ENCODE results near the gene SFT2D2.
A peak's percentile ranks its signal among the peaks of the same experiment; 100 is the strongest.

SFT2D2 gene

DNA sequence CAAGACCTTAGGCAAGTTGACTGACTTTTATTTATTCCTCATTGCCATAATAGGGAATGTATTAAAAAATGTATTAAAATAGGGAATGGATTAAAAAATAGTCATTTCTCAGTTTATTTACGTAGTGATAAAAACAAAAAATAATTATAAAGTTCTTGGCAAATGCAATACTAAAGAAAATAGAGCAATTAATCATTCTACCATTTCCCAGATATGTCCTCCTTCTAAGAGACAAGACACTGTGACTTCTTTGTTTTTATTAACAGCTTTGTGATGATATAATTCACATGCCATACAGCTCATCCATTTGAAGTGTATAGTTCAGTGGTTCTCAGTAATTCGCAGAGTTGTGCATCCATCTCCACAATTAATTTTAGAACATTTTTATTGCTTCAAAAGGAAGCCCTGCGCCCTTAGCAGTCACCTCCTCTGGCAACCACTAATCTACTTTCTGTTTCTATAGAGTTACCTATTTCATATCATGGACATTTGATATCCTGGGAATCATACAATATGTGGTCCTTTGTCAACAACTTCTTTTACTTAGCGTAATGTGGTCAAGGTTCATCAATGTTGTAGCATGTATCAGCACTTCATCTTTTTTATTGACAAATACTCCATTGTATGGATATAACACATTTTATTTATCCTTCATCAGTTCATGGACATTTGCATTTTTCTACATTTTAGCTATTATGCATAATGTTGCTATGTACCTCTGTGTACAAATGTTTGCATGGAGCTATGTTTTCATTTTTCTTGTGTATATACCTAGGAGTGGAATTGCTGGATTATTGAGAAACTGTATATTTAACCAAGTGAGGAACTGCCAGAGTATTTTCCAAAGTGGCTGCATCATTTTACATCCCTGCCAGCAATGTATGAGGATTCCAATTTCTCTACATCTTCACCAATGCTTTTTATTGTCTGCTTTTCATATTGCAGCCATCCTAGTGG lies 60.4 kb downstream of the SFT2D2 start:
- no peak overlapping the region for H3K4me3 ChIP-seq
- H3K27me3 ChIP-seq: no peaks in the 10 kb centered on the region
- H3K36me3 ChIP-seq: peaks cover 0 to 10% (median 0%) of the 10 kb centered on the region in 11 experiments; a peak in 4 of 22 replicates
- TF ChIP-seq Cebpa-rat (IDR thresholded peaks at IDR 0.05): no peak
- no peaks in the 10 kb centered on the region for H3K9me3 ChIP-seq (replicated peaks in 1 of 11)
- H4K20me1 ChIP-seq: no peaks in the 10 kb centered on the region
- peak overlapping the region in 4 of 11 experiments; percentile 21 to 51 (median 33); a peak in 8 of 22 replicates for H3K4me2 ChIP-seq
- peaks cover 0 to 13% (median 2%) of the 10 kb centered on the region in 10 experiments; a peak in 9 of 20 replicates for H3K4me1 ChIP-seq
- H3K27ac ChIP-seq: no peak overlapping the region
- no peak overlapping the region for H3K9ac ChIP-seq

DNA sequence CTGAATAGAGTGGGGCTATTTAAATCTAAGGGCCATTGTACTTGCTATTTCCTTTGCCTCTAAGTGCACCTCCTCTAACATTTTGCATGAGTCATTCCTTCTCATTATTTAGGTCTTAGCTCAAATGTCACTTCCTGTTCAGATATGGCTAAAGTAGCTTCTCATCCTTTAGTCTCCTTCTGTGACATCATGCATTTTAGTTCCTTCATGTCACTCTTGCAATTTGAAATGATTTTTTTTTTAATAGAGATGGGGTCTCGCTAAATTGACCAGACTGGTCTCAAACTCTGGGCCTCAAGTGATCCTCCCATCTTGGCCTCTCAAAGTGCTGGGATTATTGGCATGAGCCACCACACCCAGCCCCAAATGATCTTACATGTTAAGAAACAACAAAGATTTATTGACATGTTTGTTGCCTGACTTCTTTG lies 61.4 kb downstream of the SFT2D2 start:
- no peak overlapping the region for H3K27ac ChIP-seq
- no peaks in the 10 kb centered on the region for H3K9me3 ChIP-seq (replicated peaks in 1 of 11)
- no peak overlapping the region for H3K9ac ChIP-seq
- peaks cover 0 to 13% (median 2%) of the 10 kb centered on the region in 10 experiments; a peak in 9 of 20 replicates for H3K4me1 ChIP-seq
- H4K20me1 ChIP-seq: no peaks in the 10 kb centered on the region
- no peak overlapping the region for H3K4me3 ChIP-seq
- no peak for TF ChIP-seq Cebpa-rat (IDR thresholded peaks at IDR 0.05)
- peaks cover 0 to 8% (median 0%) of the 10 kb centered on the region in 11 experiments; a peak in 1 of 22 replicates for H3K36me3 ChIP-seq
- no peaks in the 10 kb centered on the region for H3K27me3 ChIP-seq
- peak overlapping the region in 5 of 11 experiments; percentile 14 to 51 (median 22); a peak in 7 of 22 replicates for H3K4me2 ChIP-seq

GRCh38 chr1:168288311-168289052 lies 62.7 kb downstream of the SFT2D2 start:
- no peaks in the 10 kb centered on the region for H3K9me3 ChIP-seq (replicated peaks in 1 of 11)
- H3K36me3 ChIP-seq: peaks cover 0 to 10% (median 0%) of the 10 kb centered on the region in 11 experiments; a peak in 1 of 22 replicates
- no peak overlapping the region for H3K4me3 ChIP-seq
- no peak for TF ChIP-seq Cebpa-rat (IDR thresholded peaks at IDR 0.05)
- no peaks in the 10 kb centered on the region for H3K27me3 ChIP-seq
- H3K27ac ChIP-seq: no peak overlapping the region
- H3K4me2 ChIP-seq: no peak overlapping the region
- no peaks in the 10 kb centered on the region for H4K20me1 ChIP-seq
- no peak overlapping the region for H3K9ac ChIP-seq
- H3K4me1 ChIP-seq: peaks cover 0 to 13% (median 2%) of the 10 kb centered on the region in 10 experiments; a peak in 9 of 20 replicates

DNA sequence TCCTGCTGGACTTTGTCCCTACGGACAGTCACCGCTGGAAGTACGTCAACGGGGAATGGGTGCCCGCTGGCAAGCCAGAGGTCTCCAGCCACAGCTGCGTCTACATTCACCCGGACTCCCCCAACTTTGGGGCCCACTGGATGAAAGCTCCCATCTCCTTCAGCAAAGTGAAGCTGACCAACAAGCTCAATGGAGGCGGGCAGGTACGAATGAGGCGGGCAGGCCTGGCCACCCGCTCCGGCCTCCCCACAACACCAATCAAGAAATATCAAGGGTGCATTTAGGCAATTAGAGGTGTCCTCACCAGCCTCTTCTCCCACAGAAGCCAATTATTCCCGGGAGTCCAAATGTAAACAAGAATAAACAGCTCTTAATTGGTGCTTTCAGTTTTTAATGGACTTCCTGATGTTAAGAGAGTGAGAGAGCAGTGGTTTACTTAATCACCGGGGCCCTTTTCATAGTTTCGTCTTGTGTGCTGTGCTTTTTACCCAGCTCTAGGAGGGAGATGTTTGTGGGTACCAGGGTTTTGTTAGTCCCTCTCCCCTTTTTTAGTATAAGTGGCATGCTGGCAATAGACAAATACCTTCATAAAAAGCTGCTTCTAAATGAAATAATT lies 65.5 kb downstream of the SFT2D2 start:
- H3K4me2 ChIP-seq: no peak overlapping the region
- TF ChIP-seq Cebpa-rat (IDR thresholded peaks at IDR 0.05): no peak
- H3K9ac ChIP-seq: no peak overlapping the region
- no peak overlapping the region for H3K4me3 ChIP-seq
- H3K27ac ChIP-seq: no peak overlapping the region
- peaks cover 0 to 15% (median 0%) of the 10 kb centered on the region in 11 experiments; a peak in 2 of 22 replicates for H3K36me3 ChIP-seq
- H3K9me3 ChIP-seq (replicated peaks in 1 of 11): peaks cover 0 to 8% (median 0%) of the 10 kb centered on the region in 11 experiments; a peak in 2 of 22 replicates
- no peaks in the 10 kb centered on the region for H4K20me1 ChIP-seq
- H3K4me1 ChIP-seq: peaks cover 0 to 12% (median 2%) of the 10 kb centered on the region in 10 experiments; a peak in 9 of 20 replicates
- H3K27me3 ChIP-seq: no peaks in the 10 kb centered on the region

GRCh38 chr1:168293356-168293755 lies 67.6 kb downstream of the SFT2D2 start:
- H3K9me3 ChIP-seq (replicated peaks in 1 of 11): peaks cover 0 to 9% (median 0%) of the 10 kb centered on the region in 11 experiments; a peak in 2 of 22 replicates
- no peaks in the 10 kb centered on the region for H3K27me3 ChIP-seq
- H3K27ac ChIP-seq: no peak overlapping the region
- H3K4me3 ChIP-seq: no peak overlapping the region
- no peaks in the 10 kb centered on the region for H4K20me1 ChIP-seq
- no peak overlapping the region for H3K4me2 ChIP-seq
- H3K9ac ChIP-seq: no peak overlapping the region
- no peak for TF ChIP-seq Cebpa-rat (IDR thresholded peaks at IDR 0.05)
- no peaks in the 10 kb centered on the region for H3K4me1 ChIP-seq
- H3K36me3 ChIP-seq: peaks cover 0 to 23% (median 0%) of the 10 kb centered on the region in 11 experiments; a peak in 3 of 22 replicates

DNA sequence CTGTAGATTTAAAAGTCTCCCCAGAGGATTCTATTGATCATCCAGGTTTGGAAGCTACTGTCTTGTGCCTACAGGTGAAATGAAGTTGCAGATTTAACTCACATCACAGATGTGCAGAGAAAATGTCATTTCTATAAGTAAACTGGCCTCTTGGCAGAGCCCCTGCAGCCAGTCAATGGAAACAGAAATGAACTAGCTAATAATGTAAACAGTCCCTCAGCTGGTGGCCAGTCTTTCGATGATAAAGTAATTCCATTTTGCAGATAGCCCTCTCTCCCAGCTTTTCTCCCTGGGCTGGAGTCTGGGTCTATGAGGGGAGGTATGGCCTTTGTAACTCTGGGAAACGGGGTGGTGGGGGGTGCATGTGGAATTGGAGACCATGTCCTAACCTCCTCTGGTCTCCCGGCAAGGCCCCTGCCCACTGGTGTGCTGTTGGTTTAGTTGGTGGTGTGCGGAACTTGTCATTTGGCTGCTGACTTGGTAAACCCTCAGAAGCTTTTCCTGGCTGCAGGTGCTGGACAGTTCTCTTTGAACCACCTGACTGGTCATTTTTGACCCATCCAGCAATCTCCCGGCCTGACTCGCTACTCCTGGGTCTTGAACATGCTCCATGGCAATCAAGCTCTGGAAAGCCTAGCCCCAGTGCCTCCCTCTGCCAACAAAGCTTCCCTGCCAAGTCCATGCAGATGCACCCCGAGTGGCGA lies 69.8 kb downstream of the SFT2D2 start:
- no peak overlapping the region for H3K4me2 ChIP-seq
- H3K4me1 ChIP-seq: no peaks in the 10 kb centered on the region
- H3K9ac ChIP-seq: no peak overlapping the region
- TF ChIP-seq Cebpa-rat (IDR thresholded peaks at IDR 0.05): no peak
- H3K27me3 ChIP-seq: no peaks in the 10 kb centered on the region
- no peak overlapping the region for H3K27ac ChIP-seq
- peaks cover 0 to 27% (median 0%) of the 10 kb centered on the region in 11 experiments; a peak in 4 of 22 replicates for H3K36me3 ChIP-seq
- H3K4me3 ChIP-seq: no peak overlapping the region
- H4K20me1 ChIP-seq: no peaks in the 10 kb centered on the region
- peaks cover 0 to 9% (median 0%) of the 10 kb centered on the region in 11 experiments; a peak in 2 of 22 replicates for H3K9me3 ChIP-seq (replicated peaks in 1 of 11)

DNA sequence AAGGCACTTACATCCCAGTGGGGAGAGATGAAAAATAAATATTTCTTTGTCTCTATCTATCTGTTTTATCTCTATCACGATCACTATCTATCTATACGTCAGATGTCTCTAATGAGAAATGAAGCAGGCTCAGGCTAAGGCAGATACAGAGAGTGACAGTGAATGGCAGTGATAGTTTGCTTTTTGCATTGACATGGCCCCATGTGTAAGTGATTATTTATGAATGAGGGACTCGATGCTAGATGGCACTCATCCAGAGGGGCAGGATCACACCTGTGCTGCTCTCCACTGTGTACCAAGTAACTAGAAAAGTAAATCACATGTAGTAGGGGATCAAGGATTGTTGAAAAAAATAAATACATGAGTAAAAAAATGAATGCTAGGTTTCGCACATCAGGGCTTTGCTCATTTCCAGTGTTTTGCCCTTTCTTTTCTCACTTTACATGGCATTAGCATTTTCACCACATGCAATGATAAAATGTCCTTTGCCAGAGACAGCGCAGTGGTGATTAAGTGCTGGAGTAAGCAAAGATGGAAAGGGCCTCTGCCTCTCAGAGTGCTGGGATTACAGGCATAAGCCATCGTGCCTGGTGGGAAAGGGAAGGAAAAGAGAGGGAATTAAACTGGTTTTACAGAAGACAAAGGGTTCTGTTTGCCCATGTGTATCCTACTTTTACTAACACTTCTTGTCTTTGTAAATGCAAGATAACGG lies 71.4 kb downstream of the SFT2D2 start:
- peaks cover 0 to 9% (median 0%) of the 10 kb centered on the region in 11 experiments; a peak in 2 of 22 replicates for H3K9me3 ChIP-seq (replicated peaks in 1 of 11)
- H3K4me2 ChIP-seq: no peak overlapping the region
- H3K4me1 ChIP-seq: no peaks in the 10 kb centered on the region
- no peaks in the 10 kb centered on the region for H4K20me1 ChIP-seq
- H3K4me3 ChIP-seq: no peak overlapping the region
- no peaks in the 10 kb centered on the region for H3K27me3 ChIP-seq
- TF ChIP-seq Cebpa-rat (IDR thresholded peaks at IDR 0.05): no peak
- H3K9ac ChIP-seq: no peak overlapping the region
- peaks cover 0 to 34% (median 0%) of the 10 kb centered on the region in 11 experiments; a peak in 4 of 22 replicates for H3K36me3 ChIP-seq
- no peak overlapping the region for H3K27ac ChIP-seq

DNA sequence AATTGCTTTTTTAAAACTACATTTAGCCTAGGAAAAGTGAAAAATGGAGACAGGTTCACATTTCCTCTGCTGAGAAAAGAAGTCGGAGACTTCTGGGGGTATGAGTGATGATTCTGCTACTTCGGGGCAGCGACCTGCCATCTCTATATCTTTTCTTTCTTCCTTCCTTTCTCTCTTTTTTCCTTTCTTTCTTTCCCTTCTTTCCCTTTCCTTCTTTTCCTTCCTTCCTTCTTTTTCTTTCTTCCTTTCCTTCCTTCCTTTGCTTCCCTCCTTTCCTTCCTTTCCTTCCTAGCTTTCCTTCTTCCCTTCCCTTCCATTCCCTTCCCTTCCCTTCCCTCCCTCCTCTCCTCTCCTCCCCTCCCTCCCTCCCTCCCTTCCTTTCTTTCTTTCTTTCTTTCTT lies 72.6 kb downstream of the SFT2D2 start:
- H3K27ac ChIP-seq: no peak overlapping the region
- TF ChIP-seq Cebpa-rat (IDR thresholded peaks at IDR 0.05): no peak
- H3K36me3 ChIP-seq: peaks cover 0 to 34% (median 0%) of the 10 kb centered on the region in 11 experiments; a peak in 4 of 22 replicates
- H3K4me3 ChIP-seq: no peak overlapping the region
- H3K4me2 ChIP-seq: no peak overlapping the region
- H3K9ac ChIP-seq: no peak overlapping the region
- H3K4me1 ChIP-seq: no peaks in the 10 kb centered on the region
- H4K20me1 ChIP-seq: no peaks in the 10 kb centered on the region
- no peaks in the 10 kb centered on the region for H3K27me3 ChIP-seq
- peaks cover 0 to 9% (median 0%) of the 10 kb centered on the region in 11 experiments; a peak in 2 of 22 replicates for H3K9me3 ChIP-seq (replicated peaks in 1 of 11)

All from BLaER1 treated with 17β-estradiol and CSF1 and Interleukin-3, amounts not matched to agents 10 nM and 100 nM (cell line).